Activated T-cell treated with anti-CD3 and anti-CD28 coated beads, Interleukin-2, amount 50 U/mL, for 1 hour (primary cell): ENCODE data around the gene TRIM9.
A peak's percentile ranks its signal among the peaks of the same experiment; 100 is the strongest.
"Not testable (repeated sequence)": the region's sequence is repeated elsewhere in the genome, so short reads cannot be mapped to it uniquely, and the experiment has no call there.

Experiments used
- DNase-seq: peaks from one replicate; pipeline ENCODE4 v3.0.0-alpha.2; 2020

TRIM9 gene

DNA sequence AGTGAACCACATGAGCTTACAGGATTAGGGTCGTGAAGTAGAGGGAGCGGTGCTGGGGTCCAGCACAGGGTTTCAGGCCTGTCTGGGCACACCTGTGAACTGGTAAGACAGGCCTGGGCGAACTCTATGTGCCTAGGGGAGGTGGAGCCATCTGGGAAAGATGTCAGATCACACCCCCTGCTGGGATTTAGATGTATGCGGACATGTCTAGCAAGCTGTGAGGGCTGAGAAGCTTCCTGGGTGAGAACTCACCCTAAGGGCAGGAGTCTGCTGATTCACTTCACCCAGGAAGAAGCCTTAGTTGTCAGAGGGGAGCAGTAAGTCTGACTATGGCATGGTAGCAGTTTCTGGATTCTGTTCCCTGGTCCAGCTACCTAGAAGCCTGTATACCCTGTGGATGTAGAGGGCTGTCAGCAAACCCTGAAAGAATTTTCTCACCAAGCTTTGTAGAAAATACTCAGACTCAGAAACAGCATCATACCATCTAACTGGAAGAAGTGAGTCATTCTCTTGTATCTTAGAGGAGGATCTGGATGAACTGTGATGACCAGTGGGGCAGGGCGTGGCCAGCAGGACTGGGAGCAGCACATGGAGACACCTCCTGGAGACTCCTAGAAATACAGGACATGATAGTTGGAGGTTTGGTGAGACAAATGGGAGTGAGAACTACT lies 139.4 kb downstream of the TRIM9 start:
- DNase-seq, result no peak

- no peak for DNase-seq
Observed at GRCh38 chr14:50954811-50955372, 140.0 kb downstream of the TRIM9 start.

- DNase-seq, result no peak
Observed at GRCh38 chr14:50953502-50953901, 141.4 kb downstream of the TRIM9 start.

- no peak for DNase-seq
Observed at GRCh38 chr14:50951032-50951431, 143.9 kb downstream of the TRIM9 start.

GRCh38 chr14:50948205-50948604 lies 146.7 kb downstream of the TRIM9 start:
- DNase-seq, result no peak

- no peak for DNase-seq
Observed at GRCh38 chr14:50947446-50947845, 147.5 kb downstream of the TRIM9 start.

- no peak for DNase-seq
Observed at GRCh38 chr14:50946234-50946935, 148.5 kb downstream of the TRIM9 start.

DNA sequence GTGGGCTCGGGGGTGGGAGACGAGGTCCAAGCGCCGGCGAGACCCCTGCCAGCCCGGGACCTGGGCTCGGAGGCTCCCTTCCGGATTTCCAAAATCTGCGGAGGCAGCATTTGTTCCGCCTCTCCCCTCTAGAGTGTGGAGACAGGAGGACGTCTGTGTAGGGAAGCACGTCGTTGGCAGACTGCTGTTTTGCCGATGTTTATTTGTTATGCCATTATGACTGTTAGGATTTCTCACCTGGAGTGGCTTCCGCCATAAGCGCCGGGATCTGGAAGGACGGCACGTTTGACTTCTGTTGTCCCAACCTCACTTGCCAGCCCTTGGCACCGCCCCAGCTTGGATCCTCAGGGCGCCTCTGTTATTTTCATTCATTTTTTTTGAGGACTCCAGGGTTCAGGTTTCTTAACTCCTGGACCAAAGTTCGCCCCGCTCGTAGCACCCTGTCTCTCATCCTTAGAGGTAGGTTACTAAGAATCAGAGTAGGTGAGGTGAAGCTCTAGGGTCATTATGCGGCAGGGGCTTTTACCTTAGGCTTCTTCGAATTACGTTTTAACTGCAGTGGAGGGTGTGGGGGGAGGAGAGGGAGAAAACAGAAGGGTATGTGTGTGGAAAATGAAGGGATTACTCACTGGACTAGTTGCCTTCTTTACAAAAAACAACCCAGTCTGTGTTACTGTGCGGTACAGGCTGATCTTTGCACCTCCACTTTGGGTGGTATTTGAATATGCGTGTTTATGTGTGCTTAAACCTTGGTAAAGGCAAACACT lies 150.1 kb downstream of the TRIM9 start:
- DNase-seq, result no peak

- DNase-seq, result peak; percentile 28
Observed at GRCh38 chr14:50943943-50944646, 150.8 kb downstream of the TRIM9 start, which contains the start of gene PYGL. PYGL (minus strand) TSS chr14:50944483; CDS start chr14:50944403, 80 bp downstream.

DNA sequence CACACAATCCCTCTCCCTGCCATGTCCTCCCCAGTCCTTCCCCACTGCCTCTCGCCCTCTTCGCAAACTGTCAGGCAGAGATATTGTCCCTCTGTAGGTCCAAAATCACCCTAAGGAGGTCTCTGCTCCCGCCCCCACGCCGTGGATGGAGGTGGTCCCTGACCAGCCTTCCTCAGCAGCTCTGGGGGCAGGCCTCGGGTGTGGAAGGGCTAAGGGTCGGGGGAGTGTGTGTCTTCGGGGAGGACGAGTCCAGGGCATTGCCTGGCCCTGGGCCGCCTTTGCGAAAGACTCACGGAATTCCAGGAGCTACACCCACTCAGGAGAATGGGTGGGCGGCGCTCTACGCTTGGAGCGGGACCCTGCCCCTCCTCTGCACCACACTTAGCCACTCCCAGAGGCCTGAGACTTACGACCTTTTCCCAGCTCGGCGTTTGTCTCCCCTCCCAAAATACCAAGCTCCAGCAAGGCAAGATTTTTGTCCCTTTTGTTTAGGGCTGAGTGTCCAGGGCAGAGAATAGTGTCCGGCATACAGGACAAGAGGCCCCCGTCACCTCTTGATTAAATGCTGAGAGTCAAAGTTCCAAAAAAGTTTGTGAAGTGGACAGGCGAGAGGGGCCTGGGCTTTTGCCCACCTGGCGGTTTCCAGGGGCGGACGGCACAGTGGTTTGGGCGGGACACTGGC lies 151.5 kb downstream of the TRIM9 start:
- DNase-seq, result no peak

DNA sequence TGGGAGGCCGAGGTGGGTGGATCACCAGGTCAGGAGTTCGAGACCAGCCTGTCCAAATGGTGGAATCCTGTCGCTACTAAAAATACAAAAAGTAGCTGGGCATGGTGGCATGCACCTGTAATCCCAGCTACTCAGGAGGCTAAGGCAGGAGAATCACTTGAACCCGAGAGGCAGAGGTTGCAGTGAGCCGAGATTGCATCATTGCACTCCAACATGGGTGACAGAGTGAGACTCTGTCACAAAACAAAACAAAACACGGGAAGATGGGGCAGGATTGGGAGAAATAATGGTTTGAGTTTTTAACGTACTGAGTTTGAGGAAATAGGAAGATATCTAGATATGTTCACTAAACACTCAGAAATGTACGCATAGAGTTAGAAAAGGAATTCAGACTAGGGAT lies 153.3 kb downstream of the TRIM9 start:
- not testable (repeated sequence) for DNase-seq

- no peak for DNase-seq
Observed at GRCh38 chr14:50941151-50941550, 153.8 kb downstream of the TRIM9 start.

- DNase-seq, result no peak
Observed at GRCh38 chr14:50937800-50938199, 157.1 kb downstream of the TRIM9 start.

DNA sequence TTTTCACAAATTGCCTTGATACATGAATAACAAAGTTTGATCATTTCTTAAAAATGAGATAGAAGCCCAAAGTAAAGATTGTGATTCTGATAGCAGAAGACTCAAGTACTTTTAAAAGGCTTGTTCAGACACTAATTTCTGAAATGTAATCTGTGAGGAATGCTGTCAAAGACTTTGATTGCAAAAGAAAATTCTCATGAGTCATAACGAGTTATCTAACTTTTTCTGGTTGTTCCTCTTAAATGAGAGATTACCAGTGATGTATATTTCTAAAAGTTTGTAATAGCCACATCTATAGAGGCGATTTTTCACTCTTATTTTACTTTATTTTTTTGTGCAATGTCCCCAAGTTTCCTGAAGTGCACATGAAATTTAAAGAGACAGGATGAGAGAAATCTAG lies 157.6 kb downstream of the TRIM9 start:
- no peak for DNase-seq

DNA sequence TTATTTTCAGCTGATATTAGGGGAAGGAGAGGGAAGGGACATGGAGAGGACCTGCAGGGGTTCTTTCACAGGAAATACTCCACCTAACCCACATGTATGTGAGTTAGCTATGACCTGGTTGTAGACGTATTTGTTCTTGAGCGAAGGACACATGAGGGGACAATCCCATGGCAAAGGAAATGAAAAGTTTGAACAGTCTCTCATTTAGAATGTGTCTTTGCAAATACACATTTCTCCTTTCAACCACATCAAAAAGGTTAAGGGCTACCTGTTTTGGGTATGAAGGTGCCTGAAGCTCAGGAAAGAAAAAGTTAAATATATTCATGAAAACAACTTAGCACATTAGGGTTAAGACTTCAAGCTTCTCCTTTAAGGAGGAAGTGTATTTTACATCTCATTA lies 158.0 kb downstream of the TRIM9 start:
- no peak for DNase-seq

DNA sequence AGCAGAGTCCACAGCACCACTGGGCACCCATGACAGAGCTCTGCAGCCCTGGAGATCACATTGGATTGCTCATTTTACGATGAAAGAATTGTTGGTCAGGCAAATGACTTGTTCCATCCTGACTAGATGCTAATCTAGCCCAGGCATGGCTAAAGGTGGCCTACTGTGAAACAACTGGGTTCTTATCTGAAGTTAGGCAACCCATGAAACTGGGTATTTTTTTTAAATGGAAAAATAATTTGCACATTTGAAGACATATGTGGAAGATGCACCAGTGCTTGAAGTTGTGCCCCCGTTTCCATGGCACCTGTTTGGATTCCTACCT lies 158.9 kb downstream of the TRIM9 start:
- no peak for DNase-seq

- no peak for DNase-seq
Observed at GRCh38 chr14:50935126-50936015, 159.5 kb downstream of the TRIM9 start.

- DNase-seq, result no peak
Observed at GRCh38 chr14:50932592-50933495, 162.1 kb downstream of the TRIM9 start.

- no peak for DNase-seq
Observed at GRCh38 chr14:50932156-50932555, 162.7 kb downstream of the TRIM9 start.

- no peak for DNase-seq
Observed at GRCh38 chr14:50931559-50931958, 163.3 kb downstream of the TRIM9 start.
